Mesenchymal stem cell (in vitro differentiated cells and primary cell): ENCODE measurements around the gene DNAL4. TPM values are rescaled to one million over a fixed set of nuclear protein-coding genes. Genes with fewer than 3 reads are reported as not detected.

ENCODE experiments used
- small RNA-seq: library from polyadenylated mRNA; stranded (forward); fragments of <200 nt; extraction: miRNeasy Mini kit (QIAGEN cat#:217004); gene quantifications from one replicate; pipeline ENCODE3, GENCODE V24; 2013; ENCODE audit warnings: low read depth

The DNAL4 gene

Small RNA genes within 50 kb of the gene (small RNA-seq; reads per million reads assigned to genes)
- not detected for gene AL021707.8
